ENCODE measurements around the gene ESF1. TPM values are rescaled to one million over a fixed set of nuclear protein-coding genes. Genes with fewer than 3 reads are reported as not detected.

ESF1 gene
- total and polyA plus RNA-seq, 2 experiments from 2014 or later, result 20.5 to 71.7 TPM

GRCh38 chr20:13708234-13708633 lies 76.5 kb downstream of the ESF1 start:
- Histone ChIP-seq H3K27ac (ENCODE audit: low read depth) (no peak overlapping the region), H3K27me3 (ENCODE audit: insufficient read depth) (no peaks in the 10 kb centered on the region), H3K9me2 (ENCODE audit: insufficient read depth) (no peaks in the 10 kb centered on the region), H3K79me2 (replicated peaks; ENCODE audit: insufficient read depth) (no peaks in the 10 kb centered on the region), H4K20me1 (replicated peaks; ENCODE audit: insufficient read depth) (no peaks in the 10 kb centered on the region), H3F3A (replicated peaks; ENCODE audit: low read depth) (no peaks in the 10 kb centered on the region), H2AFZ (no peak overlapping the region), H3K4me2 (no peak overlapping the region), H3K36me3 (ENCODE audit: insufficient read depth) (0 out of 2 replicates have a peak, but pooled peaks cover 8% of the 10 kb centered on the region), H3K4me3 (no peak overlapping the region), H3K4me1 (ENCODE audit: insufficient read depth) (no peaks in the 10 kb centered on the region)
- Mint-ChIP-seq H3K9me3 (peaks cover 24% of the 10 kb centered on the region; the same call in 2 of the 3 replicates), H3K4me3 (no peak overlapping the region), H3K4me1 (no peaks in the 10 kb centered on the region), H3K36me3 (ENCODE audit: low read depth) (peaks cover 25% of the 10 kb centered on the region), H3K27me3 (ENCODE audit: insufficient read depth, low read depth, poor library complexity) (no peaks in the 10 kb centered on the region), H3K27ac (no peak overlapping the region)
- ATAC-seq, result no peak
- no peak for DNase-seq (ENCODE audit: low spot score)
- no peak for TF ChIP-seq STAT1 (IDR thresholded peaks at IDR 0.05; ENCODE audit: unreplicated experiment)

- H3K27me3 ChIP-seq (ENCODE audit: insufficient read depth), result no peaks in the 10 kb centered on the region
- H3K79me2 ChIP-seq (replicated peaks; ENCODE audit: insufficient read depth), result no peaks in the 10 kb centered on the region
- no peak for TF ChIP-seq EZH2phosphoT487 (IDR thresholded peaks at IDR 0.05; ENCODE audit: unreplicated experiment)
- peak; percentile 55 to 80 for TF ChIP-seq CTCF (conservative IDR thresholded peaks at IDR 0.05; ENCODE audit: low read depth in 2 of 2)
- Mint-ChIP-seq H3K4me3 (no peak overlapping the region), H3K4me1 (no peaks in the 10 kb centered on the region), H3K9me3 (no peaks in the 10 kb centered on the region; the same call in 2 of the 3 replicates), H3K27ac (no peak overlapping the region), H3K36me3 (ENCODE audit: low read depth) (no peaks in the 10 kb centered on the region), H3K27me3 (ENCODE audit: insufficient read depth, low read depth, poor library complexity) (peaks cover 2% of the 10 kb centered on the region)
- DNase-seq (ENCODE audit: low spot score) (peak; percentile 46), ATAC-seq (peak; percentile 55; the same call in 2 of the 3 replicates)
- no peaks in the 10 kb centered on the region for H3F3A ChIP-seq (replicated peaks; ENCODE audit: low read depth)
- H3K9me2 ChIP-seq (ENCODE audit: insufficient read depth), result 0 out of 2 replicates have a peak, but pooled peaks cover 11% of the 10 kb centered on the region
- no peak overlapping the region for H3K4me3 ChIP-seq
- H3K27ac ChIP-seq (ENCODE audit: low read depth), result no peak overlapping the region
- H3K36me3 ChIP-seq (ENCODE audit: insufficient read depth), result no peaks in the 10 kb centered on the region
- H3K4me2 ChIP-seq, result no peak overlapping the region
- H2AFZ ChIP-seq, result no peak overlapping the region
- H4K20me1 ChIP-seq (replicated peaks; ENCODE audit: insufficient read depth), result no peaks in the 10 kb centered on the region
- no peaks in the 10 kb centered on the region for H3K4me1 ChIP-seq (ENCODE audit: insufficient read depth)
Observed at GRCh38 chr20:13703265-13703664, 81.5 kb downstream of the ESF1 start.

GRCh38 chr20:13701486-13701885 lies 83.2 kb downstream of the ESF1 start:
- no peak for ATAC-seq
- peaks cover 2% of the 10 kb centered on the region for H3K27me3 Mint-ChIP-seq (ENCODE audit: insufficient read depth, low read depth, poor library complexity)
- no peak overlapping the region for H2AFZ ChIP-seq
- TF ChIP-seq EZH2 (IDR thresholded peaks at IDR 0.05; ENCODE audit: low read depth, unreplicated experiment), result no peak
- no peak for TF ChIP-seq REST (IDR thresholded peaks at IDR 0.05; ENCODE audit: unreplicated experiment)
- no peak for TF ChIP-seq ZNF114 (CRISPR knock-in tag; IDR thresholded peaks at IDR 0.05)
- no peak for TF ChIP-seq CTCF (conservative IDR thresholded peaks at IDR 0.05; ENCODE audit: low read depth in 2 of 2)
- no peak for TF ChIP-seq JUNB (IDR thresholded peaks at IDR 0.05; ENCODE audit: unreplicated experiment)
- TF ChIP-seq ZNF331 (CRISPR knock-in tag; IDR thresholded peaks at IDR 0.05; ENCODE audit: low read depth), result no peak
- TF ChIP-seq NANOG (IDR thresholded peaks at IDR 0.05; ENCODE audit: borderline replicate concordance), result no peak
- TF ChIP-seq POLR2AphosphoS5 (IDR thresholded peaks at IDR 0.05; ENCODE audit: low read depth), result no peak

More at GRCh38 chr20:13701486-13701885, 83.2 kb downstream of the ESF1 start:
- no peaks in the 10 kb centered on the region for H3K4me1 Mint-ChIP-seq
- Histone ChIP-seq H3F3A (replicated peaks; ENCODE audit: low read depth) (no peaks in the 10 kb centered on the region), H3K36me3 (ENCODE audit: insufficient read depth) (no peaks in the 10 kb centered on the region), H3K9me2 (ENCODE audit: insufficient read depth) (peaks cover 16% of the 10 kb centered on the region; the same call in 1 of the 2 replicates), H3K4me3 (no peak overlapping the region), H4K20me1 (replicated peaks; ENCODE audit: insufficient read depth) (no peaks in the 10 kb centered on the region), H3K27ac (ENCODE audit: low read depth) (no peak overlapping the region), H3K4me1 (ENCODE audit: insufficient read depth) (no peaks in the 10 kb centered on the region), H3K27me3 (ENCODE audit: insufficient read depth) (no peaks in the 10 kb centered on the region), H3K4me2 (no peak overlapping the region), H3K79me2 (replicated peaks; ENCODE audit: insufficient read depth) (no peaks in the 10 kb centered on the region)
- no peaks in the 10 kb centered on the region for H3K36me3 Mint-ChIP-seq (ENCODE audit: low read depth)
- H3K27ac Mint-ChIP-seq, result no peak overlapping the region
- DNase-seq (ENCODE audit: low spot score), result no peak
- H3K4me3 Mint-ChIP-seq, result no peak overlapping the region
- no peaks in the 10 kb centered on the region for H3K9me3 Mint-ChIP-seq
